NCI-H1105 (cell line): ENCODE data around the gene STYXL1.
"Not testable (repeated sequence)": the region's sequence is repeated elsewhere in the genome, so short reads cannot be mapped to it uniquely, and the experiment has no call there.

Experiments
- DNase-seq: peaks from one replicate; lab custom pipeline; 2025; lab: John Stamatoyannopoulos, UW

STYXL1 gene

DNA sequence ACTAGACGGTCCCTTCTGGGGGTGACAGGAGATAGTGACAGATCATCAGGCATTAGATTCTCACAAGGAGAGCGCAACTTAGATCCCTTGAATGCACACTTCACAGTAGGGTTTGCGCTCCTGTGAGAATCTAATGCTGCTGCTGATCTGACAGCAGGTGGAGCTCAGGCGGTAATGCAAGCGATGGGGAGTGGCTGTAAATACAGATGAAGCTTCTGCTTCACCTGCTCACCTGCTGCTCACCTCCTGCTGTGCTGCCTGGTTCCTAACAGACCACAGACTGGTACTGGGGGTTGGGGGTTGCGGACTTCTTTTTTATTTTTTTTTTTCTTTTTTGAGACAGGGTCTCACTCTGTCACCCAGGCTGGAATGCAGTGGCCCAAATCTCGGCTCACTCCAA, 18.1 kb downstream of the STYXL1 start:
- not testable (repeated sequence) for DNase-seq

DNA sequence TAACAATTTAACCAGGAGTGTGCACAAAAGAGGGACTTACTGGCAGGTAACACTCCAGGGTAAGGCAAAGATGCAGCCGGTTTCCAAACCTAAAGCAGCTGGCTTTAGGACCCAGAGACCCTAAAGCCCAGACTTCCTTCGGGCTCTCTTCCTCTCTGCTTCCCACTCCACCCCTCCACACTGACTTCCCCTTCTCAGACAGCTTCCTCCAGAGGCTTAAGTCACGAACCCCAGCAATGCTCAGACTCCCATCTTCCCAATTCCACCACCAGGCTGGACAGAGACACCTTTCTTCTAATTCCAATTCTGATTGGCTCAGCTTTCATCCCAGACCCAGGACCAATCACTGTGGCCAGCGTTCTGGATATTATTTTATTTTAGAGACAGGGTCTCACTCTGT, 24.8 kb downstream of the STYXL1 start:
- no peak for DNase-seq

DNA sequence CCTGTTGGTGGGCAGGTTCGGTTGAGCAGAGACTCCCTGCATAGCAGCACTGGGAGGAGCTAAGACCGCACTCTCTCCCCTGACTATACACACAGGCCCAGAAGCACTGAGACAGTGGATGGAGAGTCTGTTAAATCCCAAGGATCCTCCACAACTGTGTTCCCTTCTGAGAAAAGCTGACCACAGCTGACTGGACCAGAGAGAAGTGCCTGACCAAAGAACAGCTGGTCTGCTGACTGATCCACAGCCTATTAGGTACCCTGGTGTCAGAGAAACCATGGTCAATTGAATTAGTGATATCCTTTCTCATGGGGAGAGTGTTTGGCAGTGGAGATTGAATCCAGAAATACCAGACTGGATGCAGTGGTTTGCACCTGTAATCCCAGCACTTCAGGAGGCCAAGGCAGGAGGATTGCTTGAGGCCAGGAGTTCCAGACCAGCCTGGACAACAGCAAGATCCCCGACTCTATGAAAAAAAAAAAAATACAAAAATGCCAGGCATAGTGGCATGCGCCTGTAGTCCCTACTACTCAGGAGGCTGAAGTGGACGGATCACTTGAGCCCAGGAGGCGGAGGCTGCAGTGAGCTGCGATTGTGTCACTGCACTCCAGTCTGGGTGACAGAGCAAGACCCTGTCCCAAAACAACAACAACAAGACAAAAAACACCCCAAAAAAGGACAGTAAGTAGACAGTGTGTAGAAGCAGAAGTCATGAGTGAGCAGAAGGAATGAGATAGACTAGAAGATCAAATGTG, 25.6 kb downstream of the STYXL1 start:
- DNase-seq = no peak

DNA sequence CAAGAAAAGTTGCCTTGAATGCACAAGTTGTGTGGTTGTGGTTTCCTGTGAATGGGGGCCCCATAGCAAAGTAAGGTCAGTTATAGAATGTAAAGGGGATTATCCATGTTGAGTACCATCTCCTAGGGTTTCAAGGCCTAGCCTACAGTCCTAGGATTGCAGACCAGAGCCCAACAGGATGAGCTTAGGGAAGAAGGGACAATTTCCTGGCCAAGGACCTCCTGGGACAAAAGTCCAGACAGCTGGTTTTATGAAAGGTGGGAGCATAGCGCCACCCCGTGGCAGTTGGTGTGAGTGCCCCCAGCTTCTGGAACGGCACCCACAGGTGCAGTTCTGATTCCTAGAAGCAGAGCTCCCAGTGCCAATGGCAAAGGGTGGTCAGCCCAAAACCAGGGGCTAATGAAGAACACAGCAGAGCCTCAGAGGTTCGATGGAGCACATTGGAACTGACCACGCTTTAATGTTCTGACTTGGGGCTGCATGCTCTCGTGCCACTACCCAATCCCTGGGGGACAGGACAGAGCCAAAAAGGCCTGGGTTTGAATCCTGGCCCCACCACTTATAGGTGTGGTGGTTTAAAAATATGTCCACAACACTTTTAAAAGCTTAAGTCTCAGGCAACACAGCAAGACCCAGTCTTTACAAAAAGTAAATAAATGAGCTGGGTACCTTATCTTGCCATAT, 27.6 kb downstream of the STYXL1 start:
- DNase-seq = peak; percentile 23

DNA sequence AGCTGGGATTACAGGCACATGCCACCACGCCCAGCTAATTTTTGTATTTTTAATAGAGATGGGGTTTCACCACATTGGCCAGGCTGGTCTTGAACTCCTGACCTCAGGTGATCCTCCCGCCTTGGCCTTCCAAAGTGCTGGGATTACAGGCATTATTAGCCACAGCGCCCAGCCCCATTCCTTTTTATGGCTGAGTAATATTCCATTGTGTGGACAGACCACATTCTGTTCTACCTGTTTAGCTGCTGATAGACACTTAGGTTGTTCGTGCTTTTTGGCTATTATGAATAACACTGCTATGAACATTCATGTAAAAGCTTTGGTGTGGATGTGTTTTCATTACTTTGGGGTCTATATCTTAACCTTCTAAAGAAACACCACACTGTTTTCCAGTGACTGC, 29.3 kb downstream of the STYXL1 start:
- DNase-seq = not testable (repeated sequence)

DNA sequence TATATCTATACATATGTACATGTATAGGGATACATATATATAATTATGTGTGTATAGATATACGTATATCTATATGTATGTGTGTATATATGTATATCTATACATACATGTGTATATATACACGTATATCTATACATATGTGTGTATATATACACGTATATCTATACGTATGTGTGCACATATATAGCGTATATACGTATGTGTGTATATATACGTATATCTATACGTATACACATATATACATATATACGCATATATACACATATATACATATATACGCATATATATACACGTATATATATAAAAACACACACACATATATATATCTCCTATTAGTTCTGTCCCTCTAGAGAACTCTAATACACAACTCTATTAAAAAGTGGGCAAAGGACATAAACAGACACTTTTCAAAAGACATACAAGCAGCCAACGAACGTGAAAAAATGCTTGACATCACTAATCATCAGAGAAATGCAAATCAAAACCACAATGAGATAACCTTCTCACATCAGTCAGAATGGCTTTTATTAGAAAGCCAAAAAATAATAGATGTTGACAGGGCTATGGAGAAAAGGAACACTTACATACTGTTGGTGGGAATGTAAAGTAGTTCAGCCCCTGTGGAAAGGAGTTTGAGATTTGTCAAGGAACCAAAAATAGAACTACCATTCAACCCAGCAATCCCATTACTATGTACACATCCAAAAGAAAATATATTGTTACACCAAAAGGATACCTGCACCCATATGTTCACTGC, 31.4 kb downstream of the STYXL1 start:
- DNase-seq = no peak

DNA sequence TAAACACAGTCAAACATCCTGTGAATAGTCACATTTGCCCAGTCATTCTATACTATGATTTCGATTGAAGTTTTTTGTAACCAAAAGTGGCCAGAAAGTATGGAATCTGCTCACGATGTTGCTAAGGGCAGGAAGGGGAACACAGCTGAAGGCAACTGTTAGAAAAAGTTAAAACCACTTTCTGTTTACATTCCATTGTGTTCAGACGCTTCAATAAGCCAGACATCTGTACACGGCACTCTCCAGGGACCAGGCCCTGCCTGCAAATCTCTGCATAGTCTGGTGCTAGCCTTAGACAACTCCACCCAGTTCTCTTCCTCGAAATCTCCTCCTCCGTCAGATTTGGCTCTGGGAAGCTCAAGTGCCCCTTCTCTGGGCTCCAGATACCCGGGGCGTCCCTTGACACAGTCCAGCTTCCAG, 36.3 kb downstream of the STYXL1 start:
- DNase-seq = no peak

DNA sequence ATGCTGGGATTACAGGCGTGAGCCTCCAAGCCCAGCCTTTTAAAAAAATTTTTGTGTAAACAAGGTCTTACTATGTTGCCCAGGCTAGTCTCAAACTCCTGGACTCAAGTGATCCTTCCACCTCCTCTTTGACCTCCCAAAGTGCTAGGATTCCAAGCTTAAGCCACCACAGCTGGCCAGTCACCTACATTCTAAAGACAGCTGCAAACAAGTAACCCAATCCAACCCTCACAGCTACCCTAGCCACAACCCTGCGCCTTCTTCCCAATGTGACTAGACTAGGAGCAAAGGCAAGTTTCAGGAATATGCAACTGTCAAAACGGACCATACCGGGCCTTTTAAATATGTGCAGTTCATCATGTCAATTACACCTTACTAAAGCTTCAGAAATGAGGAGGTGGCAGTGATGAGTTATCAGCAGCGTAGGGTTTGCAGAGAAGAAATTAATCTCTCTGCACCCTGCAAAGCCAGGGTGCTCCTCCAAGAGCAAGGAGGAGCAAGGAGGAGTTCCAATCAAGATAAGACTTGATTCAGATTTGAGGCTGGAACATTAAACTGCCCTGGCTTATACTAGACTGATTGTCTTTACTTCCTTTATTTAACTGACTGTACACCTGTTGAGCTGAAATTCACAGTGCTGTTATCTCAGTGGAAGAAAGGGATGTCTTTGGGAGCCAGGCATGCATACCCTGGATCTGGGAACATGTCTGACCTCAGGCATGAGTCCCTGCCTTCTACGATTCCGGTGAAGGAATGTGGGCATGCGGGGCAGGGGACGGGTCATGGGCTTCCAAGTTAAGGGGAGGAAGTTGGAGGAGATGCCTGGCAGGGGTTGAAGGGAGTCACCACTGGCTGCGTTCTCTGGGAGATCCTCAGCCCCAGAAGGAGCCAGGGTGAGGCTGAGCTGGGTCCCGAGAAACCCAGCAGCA, 37.9 kb downstream of the STYXL1 start:
- DNase-seq = no peak

DNA sequence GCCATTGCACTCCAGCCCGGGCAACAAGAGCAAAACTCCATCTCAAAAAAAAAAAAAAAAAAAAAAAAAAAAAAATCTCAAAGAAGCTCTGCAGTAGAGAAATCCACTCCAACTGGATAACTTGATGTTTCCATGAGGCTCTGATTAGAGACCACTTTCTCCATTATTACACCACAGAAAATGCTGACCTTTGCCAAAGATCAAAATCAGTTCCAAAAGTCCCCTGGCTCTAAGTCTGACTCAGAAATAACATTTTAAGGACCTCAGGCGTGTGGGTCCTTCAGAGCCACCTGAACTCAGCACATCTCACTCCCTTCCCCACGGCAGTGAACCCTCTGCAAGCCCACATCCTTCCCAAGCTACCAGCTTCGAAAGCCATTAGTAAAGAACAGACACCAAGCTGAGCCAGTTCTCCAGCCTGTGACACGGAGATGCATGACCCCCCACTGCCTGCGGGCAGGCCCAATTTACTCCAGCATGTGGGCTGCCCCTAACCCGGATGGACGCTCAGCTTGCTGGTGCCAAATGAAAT, 39.6 kb downstream of the STYXL1 start:
- no peak for DNase-seq

DNA sequence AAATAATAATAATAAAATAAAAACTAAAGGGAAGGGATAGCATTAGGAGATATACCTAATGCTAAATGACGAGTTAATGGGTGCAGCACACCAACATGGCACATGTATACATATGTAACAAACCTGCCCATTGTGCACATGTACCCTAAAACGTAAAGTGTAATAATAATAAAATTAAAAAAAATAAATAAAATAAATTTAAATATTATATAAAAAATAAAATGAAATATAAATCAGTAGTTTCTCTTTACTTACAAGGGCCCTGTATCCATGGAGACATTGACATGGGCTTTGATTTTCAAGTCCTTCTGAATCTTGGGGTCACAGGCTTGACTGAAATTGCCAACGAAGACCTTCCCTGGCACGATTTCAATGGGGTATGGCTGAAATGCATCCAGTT, 42.8 kb downstream of the STYXL1 start:
- not testable (repeated sequence) for DNase-seq

DNA sequence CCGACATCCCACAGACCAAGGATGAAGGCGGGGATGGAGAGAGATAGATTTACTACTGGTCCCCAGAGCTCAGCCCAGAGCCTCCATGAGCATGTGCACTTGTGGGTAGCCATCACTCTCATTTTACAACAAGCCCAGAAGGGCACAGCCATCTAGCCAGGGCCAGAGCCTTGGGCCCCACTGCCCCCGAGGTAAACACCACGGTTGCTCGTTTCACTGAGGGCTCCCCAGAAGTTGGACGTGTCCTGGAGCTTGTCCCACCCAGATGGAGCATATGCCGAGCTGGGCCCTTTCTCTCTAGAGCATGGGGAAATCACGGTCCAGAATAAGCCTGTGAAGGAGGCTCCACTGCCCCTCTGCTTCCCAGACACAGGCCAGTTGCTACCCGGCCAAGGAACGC, 44.4 kb downstream of the STYXL1 start:
- DNase-seq = no peak

DNA sequence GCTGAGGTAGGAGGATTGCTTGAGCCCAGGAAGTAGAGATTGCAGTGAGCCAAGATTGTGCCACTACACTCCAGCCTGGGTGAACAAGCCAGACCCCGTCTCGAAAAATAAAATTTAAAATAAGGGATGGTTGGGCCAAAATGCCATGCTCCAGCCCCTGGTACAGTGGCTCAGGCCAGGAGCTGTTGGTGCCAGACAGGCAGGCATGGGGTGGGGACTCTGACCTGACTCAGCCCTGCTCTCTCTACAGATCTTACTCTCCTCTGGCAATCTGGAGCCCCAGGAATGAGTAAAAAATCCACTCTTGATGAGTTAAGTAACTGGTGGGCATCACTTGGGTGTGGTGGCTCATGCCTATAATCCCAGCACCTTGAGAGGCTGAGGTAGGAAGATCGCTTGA, 45.0 kb downstream of the STYXL1 start:
- DNase-seq = no peak

DNA sequence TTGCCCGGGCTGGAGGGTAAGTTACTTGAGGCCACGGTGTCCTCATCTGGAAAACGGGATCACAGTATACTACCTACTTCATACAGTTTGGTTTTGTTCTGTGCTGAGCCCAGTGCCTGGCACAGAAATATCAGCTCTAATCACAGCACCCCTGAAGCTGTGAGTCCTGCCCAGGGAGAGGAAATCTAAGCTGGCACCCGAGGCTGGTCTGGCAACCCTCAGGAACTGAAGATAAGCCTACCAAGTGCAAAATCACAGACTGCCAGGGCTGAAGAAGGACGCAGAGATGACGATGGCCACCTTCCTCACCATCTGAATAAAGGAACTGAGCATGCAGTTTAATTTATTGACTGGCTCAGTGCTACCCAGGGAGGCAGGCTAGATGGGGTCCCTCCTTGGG, 45.7 kb downstream of the STYXL1 start:
- DNase-seq = no peak

DNA sequence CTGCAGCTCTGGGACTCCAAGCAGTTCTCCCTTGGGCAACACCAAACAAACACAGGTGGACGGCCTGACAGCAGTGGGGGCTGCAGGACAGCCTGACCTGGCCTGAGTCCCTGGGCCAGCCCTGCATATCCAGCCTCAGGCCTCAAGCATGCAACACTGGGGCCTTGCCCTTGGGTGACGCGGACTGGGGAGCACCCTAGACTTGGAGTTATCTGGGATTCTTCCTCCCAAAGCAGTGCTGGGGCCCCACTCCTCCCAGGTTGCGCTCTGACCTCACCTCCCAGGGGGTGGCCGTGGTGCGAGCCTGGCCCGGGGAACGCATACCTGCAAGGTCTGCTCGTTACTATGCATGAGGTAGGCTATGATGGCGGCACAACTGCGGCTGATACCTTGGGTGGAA, 47.2 kb downstream of the STYXL1 start:
- DNase-seq = no peak

DNA sequence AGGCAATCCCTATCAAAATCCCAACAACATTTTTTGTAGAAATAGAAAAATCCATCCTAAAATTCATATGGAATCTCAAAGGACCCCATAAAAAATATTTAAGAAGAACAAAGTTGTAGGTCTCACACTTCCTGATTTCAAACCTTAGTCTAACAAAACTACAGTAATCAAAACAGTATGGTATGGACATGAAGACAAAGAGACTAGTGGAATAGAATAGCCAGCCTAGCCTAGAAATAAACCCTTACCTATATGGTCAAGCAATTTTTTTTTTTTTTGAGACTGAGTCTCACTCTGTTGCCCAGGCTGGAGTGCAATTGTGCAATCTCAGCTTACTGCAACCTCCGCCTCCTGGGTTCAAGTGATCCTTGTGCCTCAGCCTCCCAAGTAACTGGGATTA, 49.8 kb downstream of the STYXL1 start:
- no peak for DNase-seq

DNA sequence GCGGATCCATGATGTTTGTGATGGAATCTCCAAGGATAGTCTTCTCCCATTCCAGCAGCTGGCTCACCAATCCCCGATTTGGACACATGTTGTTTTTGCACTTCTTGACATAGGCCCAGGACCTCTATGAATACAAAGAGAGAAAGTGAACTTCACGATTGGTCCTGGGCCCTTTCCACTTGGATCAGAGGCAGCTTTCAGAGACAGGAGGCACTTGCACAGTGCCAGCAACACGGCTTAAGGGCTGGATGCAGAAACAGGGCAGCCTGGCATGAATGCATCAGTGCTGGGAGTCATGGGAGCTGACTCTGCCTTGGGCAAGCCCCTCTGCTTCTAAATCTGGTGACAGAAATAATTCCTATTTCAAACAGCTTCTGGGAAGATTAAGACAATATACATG, 51.3 kb downstream of the STYXL1 start:
- DNase-seq = no peak

DNA sequence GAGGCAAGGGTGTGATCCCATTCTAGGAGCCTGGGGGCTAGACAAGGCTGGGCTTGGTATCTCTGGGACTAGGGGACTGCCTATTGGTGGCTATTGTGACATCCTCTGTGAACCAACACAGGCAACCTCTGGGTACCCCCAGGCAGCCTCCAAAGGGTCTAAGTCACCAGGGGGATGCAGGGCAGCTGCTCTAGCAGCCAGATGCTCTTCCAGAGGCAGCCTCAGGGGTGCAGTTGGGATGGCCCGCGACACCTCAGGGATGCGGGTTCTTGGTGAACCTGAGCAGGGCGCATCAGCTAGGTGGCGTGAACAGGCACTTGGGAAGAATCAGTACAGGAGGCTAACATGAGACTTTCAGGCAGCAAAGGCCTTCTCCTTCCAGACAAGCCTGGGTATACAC, 51.8 kb downstream of the STYXL1 start:
- no peak for DNase-seq

DNA sequence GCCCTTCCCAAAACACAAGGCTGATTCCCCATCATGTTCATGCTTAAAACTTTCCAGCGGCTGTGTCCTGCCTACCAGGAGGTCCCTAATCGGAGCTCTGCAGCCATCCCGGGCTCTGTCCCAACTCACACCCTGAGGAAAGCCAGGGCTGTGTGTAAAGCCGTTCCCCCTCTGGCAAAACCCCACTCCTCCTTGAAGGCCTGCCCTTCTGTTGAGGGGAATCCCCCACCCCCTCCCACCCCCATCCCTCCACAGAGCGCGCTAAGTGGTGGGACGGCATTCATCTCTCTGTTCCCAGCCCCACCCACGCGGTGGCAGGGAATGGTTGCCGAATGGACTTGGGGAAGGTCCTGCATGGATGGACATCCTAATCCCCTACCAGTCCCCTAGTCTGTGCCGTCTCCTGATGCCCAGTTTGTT, 52.7 kb downstream of the STYXL1 start:
- no peak for DNase-seq

DNA sequence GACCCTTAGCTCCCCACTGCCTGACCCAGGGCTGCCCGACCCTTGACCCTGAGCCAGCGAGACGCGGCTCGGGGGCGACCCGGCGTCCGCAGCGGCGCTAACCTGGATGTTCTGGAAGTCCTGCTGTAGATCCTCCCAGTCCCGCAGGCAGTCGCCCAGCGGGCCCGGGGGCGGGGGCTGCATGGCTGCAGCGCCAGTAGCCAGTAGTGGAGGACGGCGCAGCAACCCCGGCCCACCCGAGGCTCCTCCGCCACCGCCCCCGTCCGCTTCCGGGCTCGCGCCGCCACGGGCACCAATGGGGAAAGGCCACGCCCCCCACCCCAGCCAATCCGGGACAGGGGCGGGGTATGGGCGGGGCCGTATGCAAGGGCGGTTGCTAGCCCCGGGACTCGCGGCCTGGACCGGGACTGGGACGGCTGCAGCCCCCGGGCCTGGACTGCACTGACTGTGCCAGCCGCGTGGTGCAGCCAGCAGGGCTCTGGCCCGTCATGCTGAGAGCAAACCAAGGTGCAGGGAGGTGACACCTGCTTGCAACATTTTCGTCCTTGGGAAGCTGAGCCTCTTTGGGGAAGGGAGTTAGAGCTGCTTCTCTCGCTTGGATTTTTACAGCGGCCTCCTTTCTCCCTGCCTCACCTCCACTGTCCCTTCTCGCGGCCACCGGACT, 53.3 kb downstream of the STYXL1 start, which contains the start of gene TMEM120A:
TMEM120A (minus strand) TSS at position 208 of the 664 bp plus-strand sequence; CDS start at position 183, 25 bp downstream.
- peak; percentile 93 for DNase-seq

DNA sequence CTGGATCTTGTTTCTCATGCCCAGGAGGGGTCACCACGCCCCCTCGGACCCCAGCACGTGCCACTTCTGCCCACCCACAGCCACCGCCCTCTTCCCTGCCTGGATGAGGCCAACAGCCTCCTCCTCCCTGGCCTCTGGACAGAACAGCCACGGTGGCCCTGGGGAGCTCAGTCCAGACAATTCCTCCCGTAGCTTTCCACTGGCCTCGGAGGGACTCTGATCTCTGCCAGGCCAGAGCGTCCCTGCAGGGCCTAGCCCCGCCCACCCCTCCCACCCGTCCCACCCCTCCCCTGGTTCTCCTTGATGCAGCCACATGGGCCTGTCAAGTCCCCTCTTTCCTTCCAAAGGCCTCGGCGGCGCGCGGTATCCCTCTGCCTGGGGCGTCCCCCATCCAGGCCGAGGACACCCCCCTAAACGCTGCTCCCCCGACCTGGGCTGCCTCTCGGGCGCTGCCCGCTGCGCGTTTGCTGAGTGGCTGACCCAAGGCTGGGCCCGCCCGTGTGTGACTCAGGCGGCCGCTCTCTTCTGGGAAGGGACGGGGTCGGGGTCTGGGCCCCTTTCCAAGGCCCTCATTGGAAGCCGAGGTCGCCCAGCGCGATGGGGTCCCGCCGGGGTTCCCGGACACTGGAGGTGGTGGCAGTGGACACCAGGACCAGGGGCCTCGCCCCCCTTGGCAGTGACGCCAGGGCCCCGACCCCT, 54.0 kb downstream of the STYXL1 start:
- peak; percentile 13 for DNase-seq
